GM10248 (cell line): ENCODE measurements around the gene ZNF319.
"Not testable (repeated sequence)": the region's sequence is repeated elsewhere in the genome, so short reads cannot be mapped to it uniquely, and the experiment has no call there.

Experiments used
- CTCF ChIA-PET: fragments of 300-600 bp; sonication (Branson Sonifier 250); formaldehyde crosslinking; extraction: SDS; loops from one replicate; lab custom pipeline; 2021; ENCODE audit warnings: antibody characterized with exemption; lab: Yijun Ruan, JAX
- POLR2A ChIA-PET: fragments of 350-650 bp; sonication (Branson Sonifier 250); formaldehyde crosslinking; extraction: SDS; loops from one replicate; lab custom pipeline; 2020; ENCODE audit warnings: antibody characterized with exemption; lab: Yijun Ruan, JAX
- DNase-seq: peaks from one replicate; pipeline ENCODE4 v3.0.0; 2012; ENCODE audit errors: extremely low spot score
- CTCF ChIP-seq: IDR thresholded peaks from 2 replicates; pipeline ENCODE4 v1.5.1; 2012; ENCODE audit warnings: mild to moderate bottlenecking, low read depth; ENCODE audit errors: extremely low read depth, missing control alignments, control extremely low read depth

The ZNF319 gene

GRCh38 chr16:57982385-57982784, 18.1 kb downstream of the ZNF319 start:
- no peak for TF ChIP-seq CTCF
- DNase-seq, result no peak
- ChIA-PET POLR2A (no interaction called here), CTCF (no interaction called here)

GRCh38 chr16:57981636-57982035, 18.8 kb downstream of the ZNF319 start:
- CTCF ChIA-PET, result no interaction called here
- POLR2A ChIA-PET, result no interaction called here
- no peak for TF ChIP-seq CTCF
- no peak for DNase-seq

GRCh38 chr16:57979006-57979585, 21.4 kb downstream of the ZNF319 start:
- CTCF ChIA-PET, result interaction anchor here (1.4 to 1.6 kb wide), 2 partner anchors 10 to 80 kb away, joined by 3 to 4 read pairs; no protein-coding TSS in a partner anchor
- no peak for DNase-seq

GRCh38 chr16:57978070-57978465, 22.4 kb downstream of the ZNF319 start:
- CTCF ChIA-PET, result interaction anchor here (0.6 kb wide), 1 partner anchor 11 kb away, joined by 3 read pairs; no protein-coding TSS in a partner anchor
- POLR2A ChIA-PET, DNase-seq: not testable (repeated sequence)

More at GRCh38 chr16:57979006-57979585, 21.4 kb downstream of the ZNF319 start:
- no peak for TF ChIP-seq CTCF
- POLR2A ChIA-PET, result no interaction called here

- ChIA-PET POLR2A (no interaction called here), CTCF (interaction anchor here (0.6 kb wide), 1 partner anchor 10 kb away, joined by 3 read pairs; no protein-coding TSS in a partner anchor)
- no peak for TF ChIP-seq CTCF
- DNase-seq, result no peak
Observed at GRCh38 chr16:57977418-57978069, 22.9 kb downstream of the ZNF319 start.

GRCh38 chr16:57976331-57976796, 24.1 kb downstream of the ZNF319 start:
- POLR2A ChIA-PET, result no interaction called here
- TF ChIP-seq CTCF, result no peak
- no peak for DNase-seq
- CTCF ChIA-PET, result interaction anchor here (1.0 kb wide), 1 partner anchor 9 kb away, joined by 3 read pairs; no protein-coding TSS in a partner anchor

GRCh38 chr16:57972306-57972705, 28.2 kb downstream of the ZNF319 start:
- ChIA-PET POLR2A (no interaction called here), CTCF (interaction anchor here (0.9 to 1.5 kb wide), 2 partner anchors 8 to 14 kb away, joined by 3 to 4 read pairs; no protein-coding TSS in a partner anchor)
- DNase-seq, result no peak
- TF ChIP-seq CTCF, result no peak
